IMR-90 (cell line): Measurements from ENCODE around the gene PPARG. TPM values are rescaled to one million over a fixed set of nuclear protein-coding genes. Genes with fewer than 3 reads are reported as not detected.

Source experiments
- ATAC-seq: fragments of 200-7000 bp; cut with Tn5 transposase; 2 replicates; pipeline ENCODE4 v1.9.1; 2020; ENCODE audit warnings: low read depth, mild to moderate bottlenecking, moderate library complexity
- BruUV-seq: library from RNA; stranded (reverse); fragments of 400-500 nt; replicated peaks from 2 replicates; lab custom pipeline; 2021; lab: Mats Ljungman, UMichigan
- CTCF ChIA-PET: fragments of 300-600 bp; formaldehyde crosslinking; extraction: SDS; loops from one replicate; lab custom pipeline; 2021; ENCODE audit warnings: antibody characterized with exemption; lab: Yijun Ruan, JAX
- POLR2A ChIA-PET: fragments of 300-600 bp; sonication (Branson Sonifier 250); formaldehyde crosslinking; loops from one replicate; lab custom pipeline; 2022; ENCODE audit warnings: antibody characterized with exemption; ENCODE audit not compliant: unreplicated experiment; lab: Charles Lee
- DNase-seq: peaks from one replicate; pipeline ENCODE4 v3.0.0; 2013
- H2AFZ ChIP-seq: replicated peaks from 2 replicates; pipeline ENCODE3; 2013; ENCODE audit warnings: low read length, mild to moderate bottlenecking; ENCODE audit not compliant: poor library complexity
- H2AK5ac ChIP-seq: 2 replicates; pipeline ENCODE4 v1.6.1; 2013; ENCODE audit warnings: low read depth, low read length, inconsistent platforms
- H2AK9ac ChIP-seq: replicated peaks from 2 replicates; pipeline ENCODE3; 2013; ENCODE audit warnings: mild to moderate bottlenecking, low read depth, low read length, moderate library complexity; ENCODE audit not compliant: poor library complexity
- H2BK120ac ChIP-seq: 2 replicates; pipeline ENCODE4 v1.6.1; 2013; ENCODE audit warnings: low read depth, low read length, inconsistent platforms
- H2BK15ac ChIP-seq: 3 replicates; pipeline ENCODE4 v1.6.1; 2013; ENCODE audit warnings: low read depth, low read length, inconsistent platforms
- H2BK20ac ChIP-seq: 2 replicates; pipeline ENCODE4 v1.6.1; 2013; ENCODE audit warnings: low read depth, mild to moderate bottlenecking, inconsistent platforms, low read length, moderate library complexity
- H2BK5ac ChIP-seq: 2 replicates; pipeline ENCODE4 v1.6.1; 2013; ENCODE audit warnings: mild to moderate bottlenecking, low read depth, low read length, inconsistent platforms; ENCODE audit not compliant: poor library complexity, severe bottlenecking
- H3K14ac ChIP-seq: replicated peaks from 2 replicates; pipeline ENCODE4 v1.6.1; 2013; ENCODE audit warnings: low read depth, low read length, inconsistent platforms
- H3K18ac ChIP-seq: 2 replicates; pipeline ENCODE4 v1.6.1; 2013; ENCODE audit warnings: low read depth, low read length, control low read depth
- H3K23ac ChIP-seq: 2 replicates; pipeline ENCODE4 v1.6.1; 2013; ENCODE audit warnings: low read depth, low read length, inconsistent platforms
- H3K27ac ChIP-seq: 2 replicates; pipeline ENCODE4 v1.5.1; 2013; ENCODE audit warnings: mild to moderate bottlenecking, control low read depth, low read length; ENCODE audit not compliant: insufficient read depth
- H3K27me3 ChIP-seq: 2 replicates; pipeline ENCODE4 v1.6.1; 2013; ENCODE audit warnings: low read length; ENCODE audit not compliant: control insufficient read depth, insufficient read depth
- H3K36me3 ChIP-seq: 2 replicates; pipeline ENCODE4 v1.6.1; 2013; ENCODE audit warnings: low read length, mixed read lengths; ENCODE audit not compliant: control insufficient read depth, insufficient read depth
- H3K4ac ChIP-seq: 2 replicates; pipeline ENCODE4 v1.6.1; 2013; ENCODE audit warnings: low read depth, low read length, inconsistent platforms
- H3K4me1 ChIP-seq: 2 replicates; pipeline ENCODE4 v1.6.1; 2013; ENCODE audit warnings: low read length, mixed read lengths; ENCODE audit not compliant: control insufficient read depth, insufficient read depth
- H3K4me2 ChIP-seq: 2 replicates; pipeline ENCODE4 v1.6.1; 2013; ENCODE audit warnings: low read depth, mild to moderate bottlenecking, control low read depth, low read length, moderate library complexity
- H3K4me3 ChIP-seq: 2 replicates; pipeline ENCODE4 v1.5.1; 2013; ENCODE audit warnings: low read depth, mild to moderate bottlenecking, control low read depth, low read length, moderate library complexity; ENCODE audit not compliant: insufficient read depth
- H3K56ac ChIP-seq: 2 replicates; pipeline ENCODE4 v1.6.1; 2013; ENCODE audit warnings: low read length, inconsistent platforms; ENCODE audit not compliant: insufficient read depth; ENCODE audit errors: extremely low read depth
- H3K79me1 ChIP-seq, 2 experiments: 2 replicates each; pipeline ENCODE4 v1.6.1; 2013; ENCODE audit warnings: low read length in 2 of 2, inconsistent platforms in 1 of 2, low read depth in 1 of 2
- H3K9ac ChIP-seq: 2 replicates; pipeline ENCODE4 v1.6.1; 2013; ENCODE audit warnings: low read depth, low read length, control low read depth
- H3K9me1 ChIP-seq: 2 replicates; pipeline ENCODE4 v1.6.1; 2013; ENCODE audit warnings: low read length, inconsistent platforms; ENCODE audit not compliant: insufficient read depth
- H3K9me3 ChIP-seq: 2 replicates; pipeline ENCODE4 v1.6.1; 2013; ENCODE audit warnings: low read length; ENCODE audit not compliant: control insufficient read depth, insufficient read depth
- H4K20me1 ChIP-seq: 2 replicates; pipeline ENCODE4 v1.6.1; 2013; ENCODE audit warnings: low read length, inconsistent platforms; ENCODE audit not compliant: insufficient read depth
- H4K5ac ChIP-seq: 2 replicates; pipeline ENCODE4 v1.6.1; 2013; ENCODE audit warnings: mild to moderate bottlenecking, low read depth, low read length, control low read depth
- H4K8ac ChIP-seq, 2 experiments: 2 replicates each; pipeline ENCODE4 v1.6.1; 2013; ENCODE audit warnings: low read depth in 2 of 2, low read length in 2 of 2, control low read depth in 1 of 2, inconsistent platforms in 1 of 2
- H4K91ac ChIP-seq: 2 replicates; pipeline ENCODE4 v1.6.1; 2013; ENCODE audit warnings: low read depth, low read length, inconsistent platforms; ENCODE audit not compliant: insufficient read depth
- BHLHE40 ChIP-seq: fragments of 150-350 bp; IDR thresholded peaks from 2 replicates; pipeline ENCODE4 v1.6.1; 2016; ENCODE audit warnings: mild to moderate bottlenecking, low read depth, low read length
- CTCF ChIP-seq: conservative IDR thresholded peaks from 2 replicates; pipeline ENCODE4 v1.5.1; 2012; ENCODE audit warnings: mild to moderate bottlenecking, low read depth, low read length, improper control_type of control experiment
- ELK1 ChIP-seq: fragments of 150-350 bp; IDR thresholded peaks from 2 replicates; pipeline ENCODE4 v1.6.1; 2016; ENCODE audit warnings: low read depth, mild to moderate bottlenecking, low read length, moderate library complexity, borderline replicate concordance
- FOS ChIP-seq: fragments of 150-350 bp; IDR thresholded peaks from 2 replicates; pipeline ENCODE4 v1.6.1; 2016; ENCODE audit warnings: low read depth, low read length
- MAFK ChIP-seq: IDR thresholded peaks from 2 replicates; pipeline ENCODE4 v1.6.1; 2012; ENCODE audit warnings: low read depth, low read length, improper control_type of control experiment
- MAZ ChIP-seq: IDR thresholded peaks from 2 replicates; pipeline ENCODE4 v1.6.1; 2012; ENCODE audit warnings: low read depth, mild to moderate bottlenecking, low read length, improper control_type of control experiment, moderate library complexity, borderline replicate concordance
- MXI1 ChIP-seq: IDR thresholded peaks from 2 replicates; pipeline ENCODE4 v1.6.1; 2012; ENCODE audit warnings: low read depth, mild to moderate bottlenecking, low read length, moderate library complexity, borderline replicate concordance
- NFE2L2 ChIP-seq: fragments of 150-350 bp; IDR thresholded peaks from 2 replicates; pipeline ENCODE4 v1.6.1; 2016; ENCODE audit warnings: low read depth, mild to moderate bottlenecking, low read length
- RFX5 ChIP-seq: IDR thresholded peaks from 2 replicates; pipeline ENCODE4 v1.8.0; 2012; ENCODE audit warnings: low read depth, mild to moderate bottlenecking, low read length, moderate library complexity
- SMC3 ChIP-seq: fragments of 150-350 bp; IDR thresholded peaks from 2 replicates; pipeline ENCODE4 v1.6.1; 2016; ENCODE audit warnings: low read depth, mild to moderate bottlenecking, antibody characterized with exemption, low read length, moderate library complexity
- USF2 ChIP-seq: fragments of 150-350 bp; IDR thresholded peaks from 2 replicates; pipeline ENCODE4 v1.6.1; 2017; ENCODE audit warnings: mild to moderate bottlenecking, antibody characterized with exemption, low read length, low read depth
- WGBS, 2 experiments: methylation state at CpG; one replicate each; pipeline versions ENCODE4 v1.1.5 to v1.1.7; 2013; ENCODE audit warnings: missing lambda C conversion rate in 2 of 2; ENCODE audit not compliant: insufficient read length in 1 of 2; ENCODE audit errors: extremely low coverage in 2 of 2; 5-methylcytosine and 5-hydroxymethylcytosine counted together
- dilution Hi-C: fragments of 300-500 bp; cut with HindIII; formaldehyde crosslinking; loops from one replicate; pipeline ENCODE4 v1.14.3; 2018; ENCODE audit warnings: low sequenced_read_pairs; ENCODE audit not compliant: unreplicated experiment
- in situ Hi-C: fragments of 300-500 bp; cut with MboI; formaldehyde crosslinking; loops from 3 replicates; pipeline ENCODE4 v1.14.3; 2019; ENCODE audit warnings: low sequenced_read_pairs, inconsistent platforms, mixed read lengths
- intact Hi-C: fragments of 100-400 bp; cut with micrococcal nuclease; formaldehyde crosslinking; loops from 2 replicates; pipeline ENCODE4 v1.10.0; 2022
- polyA plus RNA-seq, 3 experiments: library from polyadenylated mRNA; depleted of rRNA; stranded (reverse); fragments of >200 nt; gene quantifications; 2 replicates each; pipeline ENCODE4 v1.2.3, GENCODE V29; 2012; ENCODE audit warnings: low replicate concordance in 1 of 3
- total RNA-seq: library from RNA; depleted of rRNA; stranded (reverse); fragments of >200 nt; gene quantifications from 2 replicates; pipeline ENCODE4 v1.2.3, GENCODE V29; 2012

The PPARG gene
- total and polyA plus RNA-seq, 2 of the 4 experiments (the other 2 are of a cell fraction): 11.2 to 23.8 TPM

- TF ChIP-seq ELK1: no peak
- no peak for TF ChIP-seq FOS
- TF ChIP-seq MAFK: no peak
- no peak for TF ChIP-seq MXI1
Observed at GRCh38 chr3:12351145-12351544, 62.3 kb downstream of the PPARG start (continued).

- dilution Hi-C loops: no loop called here
- Histone ChIP-seq H2AK9ac (no peak overlapping the region), H3K27me3 (no peaks in the 10 kb centered on the region), H3K56ac (no peak overlapping the region), H3K9me1 (peaks cover 6% of the 10 kb centered on the region; the same call in 1 of the 2 replicates), H3K9ac (no peak overlapping the region), H4K91ac (no peak overlapping the region), H3K23ac (no peak overlapping the region), H3K4me3 (no peak overlapping the region), H2BK15ac (no peak overlapping the region), H3K18ac (no peak overlapping the region), H2AFZ (no peak overlapping the region), H4K5ac (no peak overlapping the region), H3K79me1 (0 out of 4 replicates have a peak, but pooled peaks cover 0 to 10% of the 10 kb centered on the region in 2 experiments), H3K36me3 (no peaks in the 10 kb centered on the region), H4K20me1 (no peaks in the 10 kb centered on the region), H3K14ac (no peak overlapping the region), H3K4ac (no peak overlapping the region), H4K8ac (no peak overlapping the region), H2BK5ac (no peak overlapping the region), H3K9me3 (no peaks in the 10 kb centered on the region), H2BK120ac (no peak overlapping the region), H2BK20ac (no peak overlapping the region), H2AK5ac (no peak overlapping the region), H3K4me1 (peaks cover 2% of the 10 kb centered on the region), H3K4me2 (no peak overlapping the region), H3K27ac (no peak overlapping the region)
- ATAC-seq: no peak
- DNase-seq: no peak
- POLR2A ChIA-PET: no interaction called here
- intact Hi-C loops: no loop called here
- no CpG with 5 or more reads among the region's 2 CpGs for WGBS, 2 experiments
- CTCF ChIA-PET: interaction anchor here (0.9 kb wide), 1 partner anchor 9 kb away, joined by 3 read pairs; no protein-coding TSS in a partner anchor
- BruUV-seq: no TSS peak
- in situ Hi-C loops: no loop called here
- TF ChIP-seq MAFK: no peak
- no peak for TF ChIP-seq USF2
- TF ChIP-seq CTCF: no peak
- no peak for TF ChIP-seq BHLHE40
- no peak for TF ChIP-seq MAZ
- TF ChIP-seq SMC3: no peak
- TF ChIP-seq RFX5: no peak
- no peak for TF ChIP-seq ELK1
- no peak for TF ChIP-seq FOS
- TF ChIP-seq NFE2L2: no peak
Observed at GRCh38 chr3:12352253-12352652, 63.4 kb downstream of the PPARG start.
